Endothelial cell of umbilical vein (primary cell): ENCODE results near the gene LRRN4CL.

Experiments
- CTCF ChIP-seq, 2 donors: IDR thresholded peaks; 1 replicate in 1 of 2; 2 replicates in 1 of 2; pipeline ENCODE4 v1.5.1; 2011; ENCODE audit warnings: low read length in 2 of 2, mild to moderate bottlenecking in 2 of 2, moderate library complexity in 2 of 2, control low read depth in 1 of 2, inconsistent platforms in 1 of 2, low read depth in 1 of 2; ENCODE audit not compliant: insufficient read depth in 1 of 2; ENCODE audit errors: extremely low read depth in 1 of 2
- EZH2 ChIP-seq: IDR thresholded peaks from 2 replicates; pipeline ENCODE4 v1.6.1; 2012; ENCODE audit warnings: borderline replicate concordance, low read depth, mild to moderate bottlenecking, moderate library complexity, low read length, inconsistent platforms; ENCODE audit not compliant: severe bottlenecking
- FOS ChIP-seq: IDR thresholded peaks from 2 replicates; pipeline ENCODE4 v1.6.1; 2011; ENCODE audit warnings: mild to moderate bottlenecking, low read length, moderate library complexity, borderline replicate concordance; ENCODE audit not compliant: insufficient read depth
- JUN ChIP-seq: IDR thresholded peaks from 2 replicates; pipeline ENCODE4 v1.6.1; 2011; ENCODE audit warnings: borderline replicate concordance, low read depth; ENCODE audit not compliant: insufficient read length, insufficient read depth
- MAX ChIP-seq: IDR thresholded peaks from 2 replicates; pipeline ENCODE4 v1.6.1; 2011; ENCODE audit not compliant: insufficient read depth, insufficient read length
- MYC ChIP-seq: IDR thresholded peaks from one replicate; pipeline ENCODE4 v1.6.1; 2011; ENCODE audit warnings: mild to moderate bottlenecking, low read depth, low read length
- POLR2A ChIP-seq: IDR thresholded peaks from 2 replicates; pipeline ENCODE4 v1.6.1; 2012; ENCODE audit warnings: low read depth, mild to moderate bottlenecking, control low read depth, low read length
- POLR2AphosphoS5 ChIP-seq: IDR thresholded peaks from 2 replicates; pipeline ENCODE4 v1.6.1; 2012; ENCODE audit warnings: low read depth, mild to moderate bottlenecking, control low read depth, low read length, moderate library complexity; ENCODE audit not compliant: insufficient read depth

GRCh38 chr11:62671236-62671607 lies 18.1 kb downstream of the LRRN4CL start:
- TF ChIP-seq CTCF (IDR thresholded peaks at IDR 0.05; ENCODE audit: extremely low read depth in 1 of 2, insufficient read depth in 1 of 2, low read depth in 1 of 2, low read length in 2 of 2) (no peak), POLR2AphosphoS5 (no peak), POLR2A (no peak), JUN (no peak), MAX (no peak), EZH2 (no peak), FOS (no peak), MYC (no peak)
